ENCODE data around the gene TCF7L2. TPM values are rescaled to one million over a fixed set of nuclear protein-coding genes. Genes with fewer than 3 reads are reported as not detected.
A peak's percentile ranks its signal among the peaks of the same experiment; 100 is the strongest.

Gene TCF7L2
- total RNA-seq, 1 experiment from 2014 or later, result 45.2 TPM

- TF ChIP-seq SIN3A (IDR thresholded peaks at IDR 0.05; ENCODE audit: borderline replicate concordance, insufficient read depth, low read depth, low read length), result no peak
- no peak for TF ChIP-seq REST (IDR thresholded peaks at IDR 0.05; ENCODE audit: insufficient read depth in 1 of 2, low read depth in 2 of 2, low read length in 1 of 2)
- TF ChIP-seq TCF7L2 (IDR thresholded peaks at IDR 0.05; ENCODE audit: low read depth, low read length), result no peak
- no peak for TF ChIP-seq CTCF (IDR thresholded peaks at IDR 0.05)
- no peak for TF ChIP-seq POLR2AphosphoS5 (IDR thresholded peaks at IDR 0.05; ENCODE audit: low read depth, low read length)
- POLR2A ChIA-PET, result interaction anchor here (1.2 kb wide), 1 partner anchor 72 kb away, joined by 4 read pairs; no protein-coding TSS in a partner anchor
- H3K27me3 ChIP-seq (ENCODE audit: control insufficient read depth, insufficient read depth, low read length), result no peaks in the 10 kb centered on the region
- peaks cover 90% of the 10 kb centered on the region for H3K4me1 ChIP-seq (ENCODE audit: control insufficient read depth, insufficient read depth, low read length)
- in situ Hi-C loops (cut with HindIII; ENCODE audit: low pct_unique_long_range_greater_than_20kb, low sequenced_read_pairs) (no loop called here), intact Hi-C loops (cut with micrococcal nuclease; ENCODE audit: unreplicated experiment) (loop anchor here (5.0 kb wide), 1 partner anchor 106 kb away; the partner anchor contains the start of gene TCF7L2)
- ATAC-seq (peak; percentile 73), DNase-seq (ENCODE audit: low read depth, low spot score) (no peak)
- CTCF ChIA-PET, result no interaction called here
- H3K36me3 ChIP-seq (ENCODE audit: control insufficient read depth, insufficient read depth, low read length), result 0 out of 2 replicates have a peak, but pooled peaks cover 3% of the 10 kb centered on the region
- peak overlapping the region; percentile 10 to 34; a peak in 3 of 4 replicates for H3K4me3 ChIP-seq (ENCODE audit: low read depth in 2 of 2, low read length in 2 of 2)
- TSS peak; percentile 2 for BruUV-seq (replicated peaks)
- peak overlapping the region; percentile 97 for H3K27ac ChIP-seq (ENCODE audit: low read length)
- H3K9me3 ChIP-seq (ENCODE audit: control insufficient read depth, insufficient read depth, low read depth, low read length), result no peaks in the 10 kb centered on the region
Measured at GRCh38 chr10:113058523-113059370, 108.7 kb downstream of the TCF7L2 start.

GRCh38 chr10:113059371-113059780 is 109.3 kb downstream of the TCF7L2 start:
- ChIA-PET CTCF (no interaction called here), POLR2A (interaction anchor here (1.2 to 1.4 kb wide), 2 partner anchors 14 to 73 kb away, joined by 4 to 5 read pairs; no protein-coding TSS in a partner anchor)
- H3K4me3 ChIP-seq (ENCODE audit: low read depth in 2 of 2, low read length in 2 of 2), result peak overlapping the region; percentile 10 to 34; a peak in 2 of 4 replicates
- H3K27me3 ChIP-seq (ENCODE audit: control insufficient read depth, insufficient read depth, low read length), result no peaks in the 10 kb centered on the region
- DNase-seq (ENCODE audit: low read depth, low spot score) (no peak), ATAC-seq (no peak)
- H3K36me3 ChIP-seq (ENCODE audit: control insufficient read depth, insufficient read depth, low read length), result 0 out of 2 replicates have a peak, but pooled peaks cover 3% of the 10 kb centered on the region
- BruUV-seq (replicated peaks), result no TSS peak
- no peaks in the 10 kb centered on the region for H3K9me3 ChIP-seq (ENCODE audit: control insufficient read depth, insufficient read depth, low read depth, low read length)
- in situ Hi-C loops (cut with HindIII; ENCODE audit: low pct_unique_long_range_greater_than_20kb, low sequenced_read_pairs), result no loop called here
- TF ChIP-seq CTCF (IDR thresholded peaks at IDR 0.05), result no peak
- TF ChIP-seq POLR2AphosphoS5 (IDR thresholded peaks at IDR 0.05; ENCODE audit: low read depth, low read length), result no peak
- TF ChIP-seq REST (IDR thresholded peaks at IDR 0.05; ENCODE audit: insufficient read depth in 1 of 2, low read depth in 2 of 2, low read length in 1 of 2), result no peak
- no peak for TF ChIP-seq TCF7L2 (IDR thresholded peaks at IDR 0.05; ENCODE audit: low read depth, low read length)
- intact Hi-C loops (cut with micrococcal nuclease; ENCODE audit: unreplicated experiment), result loop anchor here (5.0 kb wide), 1 partner anchor 107 kb away; the partner anchor contains the start of gene TCF7L2
- H3K27ac ChIP-seq (ENCODE audit: low read length), result peak overlapping the region; percentile 97
- H3K4me1 ChIP-seq (ENCODE audit: control insufficient read depth, insufficient read depth, low read length), result peaks cover 90% of the 10 kb centered on the region
